DND-41 (cell line): ENCODE measurements around the gene WTIP.

Experiments used
- CTCF ChIP-seq: IDR thresholded peaks from 2 replicates; pipeline ENCODE4 v1.5.1; 2012; ENCODE audit warnings: borderline replicate concordance, low read length, moderate library complexity, mild to moderate bottlenecking; ENCODE audit not compliant: poor library complexity, severe bottlenecking; ENCODE audit errors: extremely low read depth
- EZH2 ChIP-seq: IDR thresholded peaks from 3 replicates; pipeline ENCODE4 v1.6.1; 2012; ENCODE audit warnings: borderline replicate concordance, low read depth, mild to moderate bottlenecking, moderate library complexity, low read length, inconsistent platforms; ENCODE audit not compliant: severe bottlenecking

GRCh38 chr19:34504273-34504808, 22.8 kb downstream of the WTIP start:
- TF ChIP-seq CTCF (no peak), EZH2 (no peak)
